ENCODE results near the gene LRRC7.

Gene LRRC7

GRCh38 chr1:69845655-69846054 is 277.9 kb downstream of the LRRC7 start:
- no peak for TF ChIP-seq CTCF (IDR thresholded peaks at IDR 0.05; ENCODE audit: low read depth, low read length)
- Histone ChIP-seq H3K27ac (no peak overlapping the region), H3K4me3 (ENCODE audit: low read depth, low read length) (no peak overlapping the region), H3K36me3 (no peaks in the 10 kb centered on the region), H3K9me3 (ENCODE audit: severe bottlenecking) (no peaks in the 10 kb centered on the region), H3K27me3 (ENCODE audit: insufficient read depth, low read depth, severe bottlenecking) (no peaks in the 10 kb centered on the region)
- DNase-seq: no peak

- DNase-seq: no peak
- no peaks in the 10 kb centered on the region for H3K27me3 ChIP-seq (ENCODE audit: insufficient read depth, low read depth, severe bottlenecking)
- H3K36me3 ChIP-seq: no peaks in the 10 kb centered on the region
- no peak overlapping the region for H3K27ac ChIP-seq
- H3K9me3 ChIP-seq (ENCODE audit: severe bottlenecking): no peaks in the 10 kb centered on the region
- TF ChIP-seq CTCF (IDR thresholded peaks at IDR 0.05; ENCODE audit: low read depth, low read length): no peak
- H3K4me3 ChIP-seq (ENCODE audit: low read depth, low read length): no peak overlapping the region
Measured at GRCh38 chr1:69846267-69846666, 278.5 kb downstream of the LRRC7 start.

- H3K27ac ChIP-seq: no peak overlapping the region
- H3K9me3 ChIP-seq (ENCODE audit: severe bottlenecking): no peaks in the 10 kb centered on the region
- no peaks in the 10 kb centered on the region for H3K36me3 ChIP-seq
- no peak for TF ChIP-seq CTCF (IDR thresholded peaks at IDR 0.05; ENCODE audit: low read depth, low read length)
- no peak for DNase-seq
- no peak overlapping the region for H3K4me3 ChIP-seq (ENCODE audit: low read depth, low read length)
- H3K27me3 ChIP-seq (ENCODE audit: insufficient read depth, low read depth, severe bottlenecking): no peaks in the 10 kb centered on the region
Measured at GRCh38 chr1:69847670-69848069, 279.9 kb downstream of the LRRC7 start.

GRCh38 chr1:69852151-69852550 is 284.4 kb downstream of the LRRC7 start:
- H3K36me3 ChIP-seq: no peaks in the 10 kb centered on the region
- no peak for DNase-seq
- H3K27me3 ChIP-seq (ENCODE audit: insufficient read depth, low read depth, severe bottlenecking): no peaks in the 10 kb centered on the region
- no peak for TF ChIP-seq CTCF (IDR thresholded peaks at IDR 0.05; ENCODE audit: low read depth, low read length)
- H3K9me3 ChIP-seq (ENCODE audit: severe bottlenecking): no peaks in the 10 kb centered on the region
- no peak overlapping the region for H3K27ac ChIP-seq
- H3K4me3 ChIP-seq (ENCODE audit: low read depth, low read length): no peak overlapping the region

GRCh38 chr1:69852706-69853105 is 285.0 kb downstream of the LRRC7 start:
- Histone ChIP-seq H3K27ac (no peak overlapping the region), H3K9me3 (ENCODE audit: severe bottlenecking) (no peaks in the 10 kb centered on the region), H3K4me3 (ENCODE audit: low read depth, low read length) (no peak overlapping the region), H3K27me3 (ENCODE audit: insufficient read depth, low read depth, severe bottlenecking) (no peaks in the 10 kb centered on the region), H3K36me3 (no peaks in the 10 kb centered on the region)
- no peak for DNase-seq
- no peak for TF ChIP-seq CTCF (IDR thresholded peaks at IDR 0.05; ENCODE audit: low read depth, low read length)

- H3K36me3 ChIP-seq: no peaks in the 10 kb centered on the region
- no peaks in the 10 kb centered on the region for H3K9me3 ChIP-seq (ENCODE audit: severe bottlenecking)
- no peak overlapping the region for H3K27ac ChIP-seq
- H3K27me3 ChIP-seq (ENCODE audit: insufficient read depth, low read depth, severe bottlenecking): no peaks in the 10 kb centered on the region
- TF ChIP-seq CTCF (IDR thresholded peaks at IDR 0.05; ENCODE audit: low read depth, low read length): no peak
- no peak for DNase-seq
- H3K4me3 ChIP-seq (ENCODE audit: low read depth, low read length): no peak overlapping the region
Measured at GRCh38 chr1:69858534-69858933, 290.8 kb downstream of the LRRC7 start.
